ENCODE measurements around the gene CIITA. TPM values are rescaled to one million over a fixed set of nuclear protein-coding genes. Genes with fewer than 3 reads are reported as not detected.

The CIITA gene
- total and polyA plus RNA-seq, 9 donors, result 0.98 to 3.7 (median 1.5) TPM

DNA sequence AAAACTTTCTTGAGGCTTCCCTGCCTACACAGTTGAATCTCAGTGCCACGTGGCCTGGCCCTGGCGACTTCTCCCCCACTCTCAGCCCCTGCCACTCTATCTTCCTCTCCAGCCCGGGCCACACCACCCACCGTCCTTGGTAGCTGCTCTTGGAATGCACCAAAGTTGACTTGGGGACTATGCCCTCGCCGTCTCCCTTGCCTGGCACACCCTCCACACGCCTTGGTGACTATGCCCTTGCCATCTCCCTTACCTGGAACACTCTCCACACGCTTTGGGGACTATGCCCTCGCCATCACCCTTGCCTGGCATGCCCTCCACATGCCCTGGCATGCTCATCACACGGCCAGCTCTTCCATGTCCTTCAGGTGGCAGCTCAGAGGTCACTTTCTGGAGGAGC lies 42.9 kb upstream of the CIITA start:
- no peak for DNase-seq

DNA sequence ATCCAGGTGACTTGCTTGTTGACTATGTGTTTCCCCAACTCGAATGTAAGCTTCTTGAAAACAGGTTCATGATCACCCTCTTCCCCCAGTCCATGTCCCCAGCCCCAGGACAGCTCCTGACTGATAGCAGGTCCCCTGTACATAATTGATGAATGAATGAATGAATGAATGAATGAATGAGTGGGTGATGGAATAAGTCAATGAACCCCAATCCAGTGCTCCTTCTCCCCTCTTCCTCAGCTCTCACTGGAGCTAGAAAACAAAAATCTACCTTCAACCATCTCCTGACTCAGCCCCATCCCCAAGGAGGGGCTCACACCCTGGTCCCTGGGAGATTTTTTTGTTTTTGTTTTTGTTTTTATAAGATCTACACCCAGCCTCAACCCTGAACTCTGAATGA lies 42.2 kb upstream of the CIITA start:
- no CpG with 5 or more reads among the region's 1 CpG for WGBS (ENCODE audit: insufficient coverage)
- no peak overlapping the region for H3K4me3 ChIP-seq (ENCODE audit: low read length)

More for the DNA sequence above, 42.9 kb upstream of the CIITA start:
- no peaks in the 10 kb centered on the region for H3K9me3 ChIP-seq (replicated peaks; ENCODE audit: control insufficient read depth, low read depth, low read length)
- no peak overlapping the region for H3K4me3 ChIP-seq (ENCODE audit: low read length)
- 88% methylated on average over 10 of the region's 10 CpGs for WGBS (ENCODE audit: insufficient coverage)
- H3K4me1 ChIP-seq (ENCODE audit: control insufficient read depth, insufficient read depth, low read length), result peaks cover 4% of the 10 kb centered on the region
- no peaks in the 10 kb centered on the region for H3K36me3 ChIP-seq (ENCODE audit: control insufficient read depth, insufficient read depth, low read length)
- peaks cover 2% of the 10 kb centered on the region for H3K27me3 ChIP-seq (ENCODE audit: control insufficient read depth, insufficient read depth, low read length)
- no peak overlapping the region for H3K27ac ChIP-seq (ENCODE audit: low read length)

GRCh38 chr16:10835281-10835931 lies 41.6 kb upstream of the CIITA start:
- no peak overlapping the region for H3K4me3 ChIP-seq (ENCODE audit: low read length)
- no peak for DNase-seq
- WGBS (ENCODE audit: insufficient coverage), result 96% methylated on average over 2 of the region's 7 CpGs
- H3K27me3 ChIP-seq (ENCODE audit: control insufficient read depth, insufficient read depth, low read length), result peaks cover 4% of the 10 kb centered on the region
- no peaks in the 10 kb centered on the region for H3K36me3 ChIP-seq (ENCODE audit: control insufficient read depth, insufficient read depth, low read length)
- H3K27ac ChIP-seq (ENCODE audit: low read length), result no peak overlapping the region
- H3K9me3 ChIP-seq (replicated peaks; ENCODE audit: control insufficient read depth, low read depth, low read length), result no peaks in the 10 kb centered on the region
- no peaks in the 10 kb centered on the region for H3K4me1 ChIP-seq (ENCODE audit: control insufficient read depth, insufficient read depth, low read length)

More for the DNA sequence above, 42.2 kb upstream of the CIITA start:
- H3K27ac ChIP-seq (ENCODE audit: low read length), result no peak overlapping the region
- no peaks in the 10 kb centered on the region for H3K4me1 ChIP-seq (ENCODE audit: control insufficient read depth, insufficient read depth, low read length)
- no peaks in the 10 kb centered on the region for H3K9me3 ChIP-seq (replicated peaks; ENCODE audit: control insufficient read depth, low read depth, low read length)
- peaks cover 2% of the 10 kb centered on the region for H3K27me3 ChIP-seq (ENCODE audit: control insufficient read depth, insufficient read depth, low read length)
- no peak for DNase-seq
- H3K36me3 ChIP-seq (ENCODE audit: control insufficient read depth, insufficient read depth, low read length), result no peaks in the 10 kb centered on the region

GRCh38 chr16:10836174-10836853 lies 40.7 kb upstream of the CIITA start:
- no peaks in the 10 kb centered on the region for H3K36me3 ChIP-seq (ENCODE audit: control insufficient read depth, insufficient read depth, low read length)
- no peak overlapping the region for H3K4me3 ChIP-seq (ENCODE audit: low read length)
- no peaks in the 10 kb centered on the region for H3K9me3 ChIP-seq (replicated peaks; ENCODE audit: control insufficient read depth, low read depth, low read length)
- H3K27ac ChIP-seq (ENCODE audit: low read length), result no peak overlapping the region
- WGBS (ENCODE audit: insufficient coverage), result no CpG with 5 or more reads among the region's 1 CpG
- no peaks in the 10 kb centered on the region for H3K4me1 ChIP-seq (ENCODE audit: control insufficient read depth, insufficient read depth, low read length)
- H3K27me3 ChIP-seq (ENCODE audit: control insufficient read depth, insufficient read depth, low read length), result peaks cover 8% of the 10 kb centered on the region
- DNase-seq, result no peak

GRCh38 chr16:10838621-10839278 lies 38.3 kb upstream of the CIITA start:
- 80% methylated on average over 7 of the region's 10 CpGs for WGBS (ENCODE audit: insufficient coverage)
- H3K27ac ChIP-seq (ENCODE audit: low read length), result no peak overlapping the region

DNA sequence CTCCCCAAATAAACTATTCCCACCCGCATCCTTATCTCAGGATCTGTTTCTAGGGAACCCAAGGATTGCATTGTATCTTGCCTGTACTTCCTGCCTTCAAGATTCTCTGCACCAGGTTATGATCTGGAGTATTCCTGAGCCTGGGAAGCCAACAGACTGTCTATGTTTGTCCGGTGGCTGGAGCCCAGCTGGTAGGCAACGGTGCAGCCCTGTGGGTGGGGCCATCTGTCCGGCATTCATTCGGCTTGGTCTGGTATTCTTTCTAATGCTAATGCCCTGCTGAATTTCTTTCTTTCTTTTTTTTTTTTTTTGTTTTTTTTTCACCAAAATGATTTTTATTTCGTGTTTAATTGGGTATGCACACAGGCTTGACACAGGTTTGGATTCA lies 37.7 kb upstream of the CIITA start:
- no peak overlapping the region for H3K27ac ChIP-seq (ENCODE audit: low read length)
- H3K4me3 ChIP-seq (ENCODE audit: low read length), result no peak overlapping the region
- H3K4me1 ChIP-seq (ENCODE audit: control insufficient read depth, insufficient read depth, low read length), result no peaks in the 10 kb centered on the region
- DNase-seq, result no peak
- peaks cover 12% of the 10 kb centered on the region for H3K27me3 ChIP-seq (ENCODE audit: control insufficient read depth, insufficient read depth, low read length)
- 54% methylated on average over 4 of the region's 6 CpGs for WGBS (ENCODE audit: insufficient coverage)
- no peaks in the 10 kb centered on the region for H3K36me3 ChIP-seq (ENCODE audit: control insufficient read depth, insufficient read depth, low read length)
- no peaks in the 10 kb centered on the region for H3K9me3 ChIP-seq (replicated peaks; ENCODE audit: control insufficient read depth, low read depth, low read length)

More at GRCh38 chr16:10838621-10839278, 38.3 kb upstream of the CIITA start:
- Histone ChIP-seq H3K4me3 (ENCODE audit: low read length) (no peak overlapping the region), H3K4me1 (ENCODE audit: control insufficient read depth, insufficient read depth, low read length) (no peaks in the 10 kb centered on the region), H3K36me3 (ENCODE audit: control insufficient read depth, insufficient read depth, low read length) (no peaks in the 10 kb centered on the region), H3K9me3 (replicated peaks; ENCODE audit: control insufficient read depth, low read depth, low read length) (no peaks in the 10 kb centered on the region), H3K27me3 (ENCODE audit: control insufficient read depth, insufficient read depth, low read length) (peaks cover 12% of the 10 kb centered on the region)
- no peak for DNase-seq

GRCh38 chr16:10840703-10841102 lies 36.3 kb upstream of the CIITA start:
- DNase-seq, result no peak
- Histone ChIP-seq H3K9me3 (replicated peaks; ENCODE audit: control insufficient read depth, low read depth, low read length) (no peaks in the 10 kb centered on the region), H3K4me1 (ENCODE audit: control insufficient read depth, insufficient read depth, low read length) (no peaks in the 10 kb centered on the region), H3K4me3 (ENCODE audit: low read length) (no peak overlapping the region), H3K27ac (ENCODE audit: low read length) (no peak overlapping the region), H3K36me3 (ENCODE audit: control insufficient read depth, insufficient read depth, low read length) (no peaks in the 10 kb centered on the region), H3K27me3 (ENCODE audit: control insufficient read depth, insufficient read depth, low read length) (peaks cover 12% of the 10 kb centered on the region)
- WGBS (ENCODE audit: insufficient coverage), result 50% methylated on average over 12 of the region's 16 CpGs

DNA sequence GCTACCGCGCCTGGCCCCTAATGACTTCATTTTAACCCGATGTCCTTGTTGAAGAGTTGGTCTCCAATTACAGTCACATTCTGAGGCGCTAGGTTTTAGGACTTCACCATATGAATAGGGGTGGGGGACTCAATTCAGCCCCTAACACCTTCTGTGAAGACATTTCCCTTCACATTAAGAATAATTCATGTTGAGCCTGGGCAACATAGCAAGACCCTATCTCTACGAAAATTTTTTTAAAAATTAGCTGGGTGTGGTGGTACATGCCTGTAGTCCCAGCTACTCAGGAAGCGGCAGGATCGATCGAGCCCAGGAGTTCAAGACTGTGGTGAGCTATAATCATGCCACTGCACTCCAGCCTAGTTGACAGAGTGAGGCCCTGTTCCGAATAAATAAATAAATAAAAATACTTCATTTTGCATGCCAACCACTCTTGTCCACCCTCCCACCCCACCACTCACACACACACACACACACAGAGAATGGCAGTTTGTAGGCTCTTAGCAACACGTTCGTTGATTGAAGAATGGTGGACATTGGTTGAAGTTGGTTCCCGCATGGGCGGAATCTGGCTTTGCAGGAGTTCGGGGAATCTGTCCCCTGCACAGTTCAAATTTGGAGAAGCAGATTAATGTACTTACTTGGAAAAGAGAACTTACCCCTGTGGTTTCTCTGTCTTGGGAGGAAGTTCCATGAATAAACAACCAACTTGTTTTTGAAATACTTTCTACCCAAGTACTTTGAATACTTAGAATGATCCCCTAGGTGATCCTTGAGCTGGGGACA lies 30.6 kb upstream of the CIITA start:
- Histone ChIP-seq H3K36me3 (ENCODE audit: control insufficient read depth, insufficient read depth, low read length) (no peaks in the 10 kb centered on the region), H3K27ac (ENCODE audit: low read length) (no peak overlapping the region), H3K4me3 (ENCODE audit: low read length) (no peak overlapping the region), H3K27me3 (ENCODE audit: control insufficient read depth, insufficient read depth, low read length) (peaks cover 4% of the 10 kb centered on the region), H3K9me3 (replicated peaks; ENCODE audit: control insufficient read depth, low read depth, low read length) (no peaks in the 10 kb centered on the region), H3K4me1 (ENCODE audit: control insufficient read depth, insufficient read depth, low read length) (no peaks in the 10 kb centered on the region)
- DNase-seq, result peak; percentile 47
- 73% methylated on average over 3 of the region's 14 CpGs for WGBS (ENCODE audit: insufficient coverage)

DNA sequence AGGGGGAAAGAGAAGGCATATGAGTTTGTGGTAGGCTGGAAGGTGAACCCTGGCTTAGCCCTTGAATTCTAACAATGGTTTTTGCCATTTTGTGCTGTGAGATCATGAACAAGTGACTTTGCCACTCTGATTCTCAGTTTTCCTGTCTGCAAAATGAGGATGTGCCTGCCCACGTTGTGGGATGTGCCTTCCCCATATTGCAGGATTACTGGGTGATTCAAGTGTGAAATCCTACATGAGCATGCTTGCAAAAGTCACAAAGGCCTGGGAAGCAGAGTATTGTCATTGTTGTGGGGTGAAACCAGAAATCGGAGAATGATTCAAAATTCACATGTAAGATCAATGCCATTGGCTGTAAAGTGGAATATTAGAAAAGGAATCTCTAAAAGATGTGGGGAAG lies 29.8 kb upstream of the CIITA start:
- no peak for DNase-seq
- WGBS (ENCODE audit: insufficient coverage), result 49% methylated on average over 2 of the region's 2 CpGs
- no peaks in the 10 kb centered on the region for H3K9me3 ChIP-seq (replicated peaks; ENCODE audit: control insufficient read depth, low read depth, low read length)
- no peaks in the 10 kb centered on the region for H3K36me3 ChIP-seq (ENCODE audit: control insufficient read depth, insufficient read depth, low read length)
- H3K27me3 ChIP-seq (ENCODE audit: control insufficient read depth, insufficient read depth, low read length), result no peaks in the 10 kb centered on the region
- no peak overlapping the region for H3K4me3 ChIP-seq (ENCODE audit: low read length)
- H3K27ac ChIP-seq (ENCODE audit: low read length), result no peak overlapping the region
- no peaks in the 10 kb centered on the region for H3K4me1 ChIP-seq (ENCODE audit: control insufficient read depth, insufficient read depth, low read length)

Data from muscle of leg (tissue), 11 donors.